B cell (primary cell): ENCODE measurements around the gene GAK. TPM values are rescaled to one million over a fixed set of nuclear protein-coding genes. Genes with fewer than 3 reads are reported as not detected.

Experiments
- ATAC-seq: fragments of 200-7000 bp; cut with Tn5 transposase; one replicate; pipeline ENCODE4 v1.10.0; 2021; ENCODE audit warnings: low read depth, mild to moderate bottlenecking, moderate number of reproducible peaks, moderate library complexity
- CTCF ChIA-PET: fragments of 350-600 bp; sonication (Branson Sonifier 250); formaldehyde crosslinking; loops from one replicate; lab custom pipeline; 2021; ENCODE audit warnings: antibody characterized with exemption, inconsistent platforms; lab: Charles Lee
- POLR2A ChIA-PET: fragments of 350-600 bp; sonication (Branson Sonifier 250); formaldehyde crosslinking; loops from one replicate; lab custom pipeline; 2021; ENCODE audit warnings: antibody characterized with exemption; lab: Charles Lee
- DNase-seq: peaks from one replicate; pipeline ENCODE4 v3.0.0; 2013
- H2AFZ ChIP-seq: 2 replicates; pipeline ENCODE4 v1.6.1; 2012; ENCODE audit warnings: mild to moderate bottlenecking, low read depth, low read length; ENCODE audit not compliant: insufficient read depth, poor library complexity, severe bottlenecking
- H3K27ac ChIP-seq, 2 donors: 1 replicate in 1 of 2; 2 replicates in 1 of 2; pipeline ENCODE4 v1.5.1; 2012 to 2013; ENCODE audit warnings: low read length in 2 of 2, mild to moderate bottlenecking in 2 of 2, moderate library complexity in 1 of 2
- H3K27me3 ChIP-seq, 4 experiments: fragments of 200-600 bp in 1 of 4; sonication (generic) in 1 of 4; replicated peaks in 1 of 4; 1 replicate in 2 of 4; 2 replicates in 2 of 4; pipeline versions ENCODE4 v1.6.1 to v1.7.0; 2013 to 2016; ENCODE audit warnings: low read length in 3 of 4, mild to moderate bottlenecking in 2 of 4, mixed read lengths in 1 of 4, moderate library complexity in 1 of 4; ENCODE audit not compliant: insufficient read depth in 4 of 4, control insufficient read depth in 3 of 4; ENCODE audit errors: control extremely low read depth in 1 of 4
- H3K36me3 ChIP-seq, 2 experiments: replicated peaks in 1 of 2; 1 replicate in 1 of 2; 2 replicates in 1 of 2; pipeline versions ENCODE4 v1.6.1 to v1.7.1; 2013; ENCODE audit warnings: low read length in 1 of 2; ENCODE audit not compliant: insufficient read depth in 2 of 2, control insufficient read depth in 1 of 2; ENCODE audit errors: control extremely low read depth in 1 of 2, extremely low read depth in 1 of 2
- H3K4me1 ChIP-seq, 2 donors: fragments of 200-600 bp in 1 of 2; sonication (generic) in 1 of 2; 1 replicate in 1 of 2; 2 replicates in 1 of 2; pipeline versions ENCODE4 v1.5.1 to v1.6.1; 2013 to 2017; ENCODE audit warnings: low read length in 2 of 2; ENCODE audit not compliant: control insufficient read depth in 2 of 2, insufficient read depth in 2 of 2
- H3K4me2 ChIP-seq: replicated peaks from 2 replicates; pipeline ENCODE3; 2012; ENCODE audit warnings: mild to moderate bottlenecking, low read depth, low read length; ENCODE audit not compliant: poor library complexity, severe bottlenecking
- H3K4me3 ChIP-seq, 5 experiments: fragments of 200-600 bp in 1 of 5; sonication (generic) in 1 of 5; 1 replicate in 3 of 5; 2 replicates in 2 of 5; pipeline versions ENCODE4 v1.5.1 to v1.7.0; 2011 to 2016; ENCODE audit warnings: low read length in 4 of 5, mild to moderate bottlenecking in 4 of 5, low read depth in 2 of 5, control low read depth in 1 of 5, moderate library complexity in 1 of 5; ENCODE audit not compliant: insufficient read depth in 1 of 5; ENCODE audit errors: control extremely low read depth in 1 of 5, extremely low read depth in 1 of 5
- H3K79me2 ChIP-seq: fragments of 200-600 bp; sonication (generic); one replicate; pipeline ENCODE4 v1.6.0; 2016; ENCODE audit warnings: low read length; ENCODE audit not compliant: control insufficient read depth, insufficient read depth
- H3K9ac ChIP-seq: fragments of 200-600 bp; sonication (generic); 2 replicates; pipeline ENCODE4 v1.6.1; 2017; ENCODE audit warnings: mild to moderate bottlenecking, low read length, moderate library complexity
- H3K9me3 ChIP-seq, 3 donors: one replicate each; pipeline versions ENCODE4 v1.6.1 to v1.7.1; 2013; ENCODE audit warnings: low read length in 2 of 3; ENCODE audit not compliant: control insufficient read depth in 2 of 3, insufficient read depth in 1 of 3; ENCODE audit errors: control extremely low read depth in 1 of 3
- H4K20me1 ChIP-seq: 2 replicates; pipeline ENCODE4 v1.6.0; 2012; ENCODE audit warnings: mild to moderate bottlenecking, low read length; ENCODE audit not compliant: insufficient read depth, control insufficient read depth, poor library complexity, severe bottlenecking
- H3K27ac Mint-ChIP-seq: one replicate; pipeline ENCODE4 v1.8.0; 2021; ENCODE audit warnings: mixed read lengths
- H3K27me3 Mint-ChIP-seq: one replicate; pipeline ENCODE4 v1.8.0; 2021; ENCODE audit warnings: mixed read lengths
- H3K4me1 Mint-ChIP-seq: one replicate; pipeline ENCODE4 v1.8.0; 2021; ENCODE audit warnings: mixed read lengths
- H3K4me3 Mint-ChIP-seq: one replicate; pipeline ENCODE4 v1.8.0; 2021; ENCODE audit warnings: mixed read lengths
- H3K9me3 Mint-ChIP-seq: one replicate; pipeline ENCODE4 v1.8.0; 2022; ENCODE audit warnings: mixed read lengths; ENCODE audit not compliant: insufficient read depth
- EZH2 ChIP-seq: IDR thresholded peaks from 2 replicates; pipeline ENCODE4 v1.6.1; 2012; ENCODE audit warnings: borderline replicate concordance, low read depth, mild to moderate bottlenecking, moderate library complexity, low read length; ENCODE audit not compliant: insufficient read depth, poor library complexity, severe bottlenecking
- WGBS: methylation state at CpG from one replicate; pipeline ENCODE4 v1.1.5; 2013; ENCODE audit warnings: missing lambda C conversion rate; ENCODE audit not compliant: insufficient coverage; 5-methylcytosine and 5-hydroxymethylcytosine counted together
- intact Hi-C: fragments of 100-400 bp; cut with micrococcal nuclease; formaldehyde crosslinking; loops from one replicate; pipeline ENCODE4 v1.10.0; 2022
- polyA plus RNA-seq: library from polyadenylated mRNA; depleted of rRNA; stranded (reverse); fragments of >200 nt; gene quantifications from 2 replicates; pipeline ENCODE4 v1.2.3, GENCODE V29; 2012
- total RNA-seq, 2 donors: library from RNA; stranded (reverse); fragments of 120-200 nt in 1 of 2; gene quantifications; 1 replicate in 1 of 2; 2 replicates in 1 of 2; pipeline versions ENCODE4 v1.2.3 to v1.2.4, GENCODE V29; 2013 to 2022
- TF ChIP-seq, protein P1 (sequence below): fragments of 200-600 bp; IDR thresholded peaks from one replicate; pipeline ENCODE4 v1.8.0; 2022; ENCODE audit warnings: antibody characterized with exemption, mild to moderate bottlenecking

Gene GAK
- total and polyA plus RNA-seq, 2 donors (not counting 1 experiment from before 2014, with no cell fraction given): 113 to 283 TPM

DNA sequence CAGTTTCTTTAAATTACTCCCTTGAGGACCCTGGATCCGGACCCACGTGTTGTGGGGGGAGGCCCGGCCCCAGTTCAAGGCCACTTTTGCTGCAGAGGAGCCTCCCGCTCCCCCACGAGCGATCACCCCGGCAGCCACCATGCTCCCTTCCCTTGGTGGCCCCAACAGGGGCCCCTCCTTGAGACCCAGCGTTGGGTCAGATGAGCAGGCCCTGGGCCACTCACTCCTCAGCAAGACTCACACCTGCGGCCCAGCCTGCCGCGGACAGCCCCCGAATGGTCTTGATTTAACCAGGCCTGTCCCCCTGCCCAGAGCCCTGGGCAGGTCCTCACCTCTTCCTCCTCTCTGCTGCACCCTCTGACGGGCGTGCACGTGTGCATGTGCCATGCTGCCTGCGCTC, 110.5 kb downstream of the GAK start:
- no peak overlapping the region for H3K9ac ChIP-seq
- H3K27me3 ChIP-seq: peaks cover 0 to 60% (median 20%) of the 10 kb centered on the region in 4 experiments
- Mint-ChIP-seq H3K4me3 (no peak overlapping the region), H3K27ac (no peak overlapping the region), H3K4me1 (no peaks in the 10 kb centered on the region), H3K9me3 (no peaks in the 10 kb centered on the region), H3K27me3 (peaks cover 38% of the 10 kb centered on the region)
- H3K79me2 ChIP-seq: no peaks in the 10 kb centered on the region
- H3K9me3 ChIP-seq: peaks cover 0 to 32% (median 0%) of the 10 kb centered on the region in 3 donors
- ATAC-seq (no peak), DNase-seq (no peak)
- peaks cover 10 to 18% of the 10 kb centered on the region in 2 donors for H3K4me1 ChIP-seq
- TF ChIP-seq EZH2: no peak
- TF ChIP-seq, protein P1, sequence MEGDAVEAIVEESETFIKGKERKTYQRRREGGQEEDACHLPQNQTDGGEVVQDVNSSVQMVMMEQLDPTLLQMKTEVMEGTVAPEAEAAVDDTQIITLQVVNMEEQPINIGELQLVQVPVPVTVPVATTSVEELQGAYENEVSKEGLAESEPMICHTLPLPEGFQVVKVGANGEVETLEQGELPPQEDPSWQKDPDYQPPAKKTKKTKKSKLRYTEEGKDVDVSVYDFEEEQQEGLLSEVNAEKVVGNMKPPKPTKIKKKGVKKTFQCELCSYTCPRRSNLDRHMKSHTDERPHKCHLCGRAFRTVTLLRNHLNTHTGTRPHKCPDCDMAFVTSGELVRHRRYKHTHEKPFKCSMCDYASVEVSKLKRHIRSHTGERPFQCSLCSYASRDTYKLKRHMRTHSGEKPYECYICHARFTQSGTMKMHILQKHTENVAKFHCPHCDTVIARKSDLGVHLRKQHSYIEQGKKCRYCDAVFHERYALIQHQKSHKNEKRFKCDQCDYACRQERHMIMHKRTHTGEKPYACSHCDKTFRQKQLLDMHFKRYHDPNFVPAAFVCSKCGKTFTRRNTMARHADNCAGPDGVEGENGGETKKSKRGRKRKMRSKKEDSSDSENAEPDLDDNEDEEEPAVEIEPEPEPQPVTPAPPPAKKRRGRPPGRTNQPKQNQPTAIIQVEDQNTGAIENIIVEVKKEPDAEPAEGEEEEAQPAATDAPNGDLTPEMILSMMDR: no peak
- no peak overlapping the region for H3K4me3 ChIP-seq
- intact Hi-C loops: no loop called here
- no peak overlapping the region for H3K27ac ChIP-seq
- CTCF ChIA-PET: no interaction called here
- POLR2A ChIA-PET: no interaction called here
- no peak overlapping the region for H2AFZ ChIP-seq
- H3K4me2 ChIP-seq: no peak overlapping the region
- 73% methylated on average over 16 of the region's 16 CpGs for WGBS
- no peaks in the 10 kb centered on the region for H4K20me1 ChIP-seq
- no peaks in the 10 kb centered on the region for H3K36me3 ChIP-seq

DNA sequence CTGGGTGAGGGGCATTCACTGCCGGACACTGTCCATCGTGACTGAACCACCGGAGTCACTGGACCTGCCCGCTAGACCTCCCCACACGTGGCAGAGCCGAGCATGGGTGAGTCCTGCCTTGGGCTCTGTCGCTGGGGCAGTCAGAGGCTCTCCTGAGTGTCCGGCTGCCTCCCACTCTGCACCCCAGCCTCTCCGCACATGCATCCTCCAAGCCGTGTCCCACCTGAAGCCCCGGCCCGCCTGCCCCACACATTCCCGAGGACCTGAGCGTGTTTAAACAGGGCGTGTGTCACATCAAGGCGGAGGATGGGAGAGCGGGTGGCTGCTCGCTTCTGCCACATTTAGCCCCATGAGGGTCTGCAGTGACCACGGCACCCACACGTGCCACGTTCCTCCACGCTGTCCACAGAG, 110.9 kb downstream of the GAK start:
- 87% methylated on average over 20 of the region's 22 CpGs for WGBS
- Histone ChIP-seq H3K4me2 (no peak overlapping the region), H2AFZ (no peak overlapping the region), H3K27ac (no peak overlapping the region), H3K4me1 (peaks cover 8 to 18% of the 10 kb centered on the region in 2 donors), H3K36me3 (no peaks in the 10 kb centered on the region), H3K27me3 (peaks cover 0 to 59% (median 21%) of the 10 kb centered on the region in 4 experiments), H3K79me2 (no peaks in the 10 kb centered on the region), H4K20me1 (no peaks in the 10 kb centered on the region), H3K9ac (no peak overlapping the region), H3K4me3 (no peak overlapping the region), H3K9me3 (peaks cover 0 to 32% (median 0%) of the 10 kb centered on the region in 3 donors)
- ATAC-seq: no peak
- POLR2A ChIA-PET: no interaction called here
- intact Hi-C loops: no loop called here
- Mint-ChIP-seq H3K9me3 (no peaks in the 10 kb centered on the region), H3K4me3 (no peak overlapping the region), H3K27ac (no peak overlapping the region), H3K4me1 (no peaks in the 10 kb centered on the region), H3K27me3 (peaks cover 41% of the 10 kb centered on the region)
- no peak for DNase-seq
- CTCF ChIA-PET: no interaction called here
- TF ChIP-seq, protein P1: no peak
